Loucy (cell line): ENCODE results near the gene ALKBH7.

Source experiments
- H2AFZ ChIP-seq: fragments of 200-600 bp; sonication (generic); 2 replicates; pipeline ENCODE4 v1.6.0; 2016; ENCODE audit warnings: antibody characterized with exemption, mild to moderate bottlenecking, low read length, moderate library complexity
- H3F3A ChIP-seq: fragments of 200-600 bp; 2 replicates; pipeline ENCODE4 v1.6.0; 2016; ENCODE audit warnings: antibody characterized with exemption, low read depth, mild to moderate bottlenecking
- H3K27me3 ChIP-seq: fragments of 200-600 bp; sonication (generic); 2 replicates; pipeline ENCODE4 v1.6.1; 2014; ENCODE audit warnings: low read length, mild to moderate bottlenecking; ENCODE audit not compliant: insufficient read depth, poor library complexity, severe bottlenecking
- H3K36me3 ChIP-seq: fragments of 200-600 bp; sonication (generic); 2 replicates; pipeline ENCODE4 v1.6.1; 2016; ENCODE audit warnings: low read length; ENCODE audit not compliant: insufficient read depth
- H3K4me1 ChIP-seq: fragments of 200-600 bp; sonication (generic); 2 replicates; pipeline ENCODE4 v1.5.1; 2014; ENCODE audit warnings: low read length, mild to moderate bottlenecking; ENCODE audit not compliant: insufficient read depth, poor library complexity, severe bottlenecking
- H3K4me2 ChIP-seq: fragments of 200-600 bp; sonication (generic); 2 replicates; pipeline ENCODE4 v1.6.0; 2014; ENCODE audit warnings: antibody characterized with exemption, low read length, low read depth, mild to moderate bottlenecking; ENCODE audit not compliant: poor library complexity, severe bottlenecking
- H3K4me3 ChIP-seq: fragments of 200-600 bp; sonication (generic); 2 replicates; pipeline ENCODE4 v1.5.1; 2014; ENCODE audit warnings: low read length, mild to moderate bottlenecking, mixed read lengths; ENCODE audit not compliant: poor library complexity, severe bottlenecking
- H3K79me2 ChIP-seq: fragments of 200-600 bp; sonication (generic); 2 replicates; pipeline ENCODE4 v1.6.1; 2014; ENCODE audit warnings: low read length; ENCODE audit not compliant: insufficient read depth
- H3K9ac ChIP-seq: fragments of 200-600 bp; sonication (generic); 2 replicates; pipeline ENCODE4 v1.6.0; 2014; ENCODE audit warnings: mild to moderate bottlenecking, low read depth, low read length, moderate library complexity; ENCODE audit not compliant: poor library complexity, severe bottlenecking
- H3K9me2 ChIP-seq: fragments of 200-600 bp; sonication (generic); replicated peaks from 2 replicates; pipeline ENCODE4 v1.6.1; 2016; ENCODE audit warnings: low read depth, low read length, mixed read lengths
- H3K9me3 ChIP-seq: fragments of 200-600 bp; sonication (generic); 2 replicates; pipeline ENCODE4 v1.6.1; 2014; ENCODE audit warnings: mild to moderate bottlenecking, antibody characterized with exemption, low read length, low read depth; ENCODE audit not compliant: insufficient read depth
- H4K20me1 ChIP-seq: fragments of 200-600 bp; sonication (generic); 2 replicates; pipeline ENCODE4 v1.6.0; 2014; ENCODE audit warnings: antibody characterized with exemption, low read length, mild to moderate bottlenecking; ENCODE audit not compliant: insufficient read depth, poor library complexity, severe bottlenecking
- CTCF ChIP-seq: fragments of 200-600 bp; sonication (generic); conservative IDR thresholded peaks from 2 replicates; pipeline ENCODE4 v1.5.1; 2014; ENCODE audit warnings: mild to moderate bottlenecking, antibody characterized with exemption, low read length
- EZH2phosphoT487 ChIP-seq: fragments of 200-600 bp; IDR thresholded peaks from 2 replicates; pipeline ENCODE4 v1.6.1; 2018; ENCODE audit warnings: antibody characterized with exemption, mild to moderate bottlenecking, moderate library complexity, borderline replicate concordance

ALKBH7 gene

GRCh38 chr19:6413721-6414643, 41.4 kb downstream of the ALKBH7 start:
- no peaks in the 10 kb centered on the region for H3K4me1 ChIP-seq
- H3K36me3 ChIP-seq = peaks cover 60% of the 10 kb centered on the region
- H3K4me2 ChIP-seq = no peak overlapping the region
- peaks cover 17% of the 10 kb centered on the region for H3K79me2 ChIP-seq
- H3F3A ChIP-seq = no peaks in the 10 kb centered on the region
- H3K9me3 ChIP-seq = no peaks in the 10 kb centered on the region
- TF ChIP-seq CTCF (no peak), EZH2phosphoT487 (no peak)
- H2AFZ ChIP-seq = no peak overlapping the region
- no peak overlapping the region for H3K9ac ChIP-seq
- H3K27me3 ChIP-seq = no peaks in the 10 kb centered on the region
- H3K9me2 ChIP-seq = no peaks in the 10 kb centered on the region
- H3K4me3 ChIP-seq = no peak overlapping the region
- H4K20me1 ChIP-seq = peaks cover 46% of the 10 kb centered on the region

GRCh38 chr19:6414793-6415590, 42.4 kb downstream of the ALKBH7 start:
- H3K36me3 ChIP-seq = peaks cover 70% of the 10 kb centered on the region
- H3K27me3 ChIP-seq = no peaks in the 10 kb centered on the region
- no peak overlapping the region for H2AFZ ChIP-seq
- no peaks in the 10 kb centered on the region for H3K9me2 ChIP-seq
- no peaks in the 10 kb centered on the region for H3K9me3 ChIP-seq
- TF ChIP-seq EZH2phosphoT487 (no peak), CTCF (no peak)
- H3K79me2 ChIP-seq = peaks cover 28% of the 10 kb centered on the region
- no peak overlapping the region for H3K9ac ChIP-seq
- no peaks in the 10 kb centered on the region for H3K4me1 ChIP-seq
- peaks cover 56% of the 10 kb centered on the region for H4K20me1 ChIP-seq
- H3K4me2 ChIP-seq = no peak overlapping the region
- H3F3A ChIP-seq = no peaks in the 10 kb centered on the region
- no peak overlapping the region for H3K4me3 ChIP-seq

GRCh38 chr19:6415591-6416190, 43.1 kb downstream of the ALKBH7 start:
- Histone ChIP-seq H3K4me3 (no peak overlapping the region), H4K20me1 (peaks cover 63% of the 10 kb centered on the region), H3K4me1 (no peaks in the 10 kb centered on the region), H2AFZ (no peak overlapping the region), H3K27me3 (no peaks in the 10 kb centered on the region), H3K9me2 (no peaks in the 10 kb centered on the region), H3K4me2 (no peak overlapping the region), H3K36me3 (peaks cover 77% of the 10 kb centered on the region), H3F3A (no peaks in the 10 kb centered on the region), H3K79me2 (peaks cover 35% of the 10 kb centered on the region), H3K9me3 (no peaks in the 10 kb centered on the region), H3K9ac (no peak overlapping the region)
- TF ChIP-seq EZH2phosphoT487 (no peak), CTCF (no peak)
